GM21515 (cell line): ENCODE results near the gene LAG3.

Experiments used
- ATAC-seq: cut with Tn5 transposase; IDR thresholded peaks from one replicate; pipeline ENCODE4 v1.9.1; 2021; ENCODE audit not compliant: unreplicated experiment

LAG3 gene

GRCh38 chr12:6771091-6771495 lies 1.2 kb upstream of the LAG3 start:
- no peak for ATAC-seq

- ATAC-seq = no peak
These were observed 600 bp upstream of the LAG3 start for GRCh38 chr12:6771509-6772330.

- ATAC-seq = no peak
These were observed 638 bp downstream of the LAG3 start for GRCh38 chr12:6772726-6773589.

GRCh38 chr12:6773590-6774351 lies 1.5 kb downstream of the LAG3 start:
- ATAC-seq = no peak

- no peak for ATAC-seq
These were observed 2.3 kb downstream of the LAG3 start for GRCh38 chr12:6774499-6775062.

- no peak for ATAC-seq
These were observed 3.2 kb downstream of the LAG3 start for GRCh38 chr12:6775185-6776174.

GRCh38 chr12:6777386-6777785 lies 5.1 kb downstream of the LAG3 start:
- no peak for ATAC-seq

- no peak for ATAC-seq
These were observed 5.9 kb downstream of the LAG3 start for GRCh38 chr12:6778217-6778573.

GRCh38 chr12:6778574-6779550 lies 6.5 kb downstream of the LAG3 start:
- peak; percentile 72 for ATAC-seq

GRCh38 chr12:6779708-6780432 lies 7.5 kb downstream of the LAG3 start:
- ATAC-seq = no peak

- ATAC-seq = no peak
These were observed 8.3 kb downstream of the LAG3 start for GRCh38 chr12:6780573-6780972.

- ATAC-seq = no peak
These were observed 9.8 kb downstream of the LAG3 start for GRCh38 chr12:6782119-6782518.

- no peak for ATAC-seq
These were observed 10.7 kb downstream of the LAG3 start for GRCh38 chr12:6782850-6783566.

- ATAC-seq = no peak
These were observed 11.5 kb downstream of the LAG3 start for GRCh38 chr12:6783828-6784227.

- no peak for ATAC-seq
These were observed 12.0 kb downstream of the LAG3 start for GRCh38 chr12:6784296-6784695.

- no peak for ATAC-seq
These were observed 12.4 kb downstream of the LAG3 start for GRCh38 chr12:6784761-6785160.

GRCh38 chr12:6786416-6787094 lies 14.2 kb downstream of the LAG3 start:
- no peak for ATAC-seq
